LHCN-M2 (cell line): ENCODE results near the gene G6PC3. TPM values are rescaled to one million over a fixed set of nuclear protein-coding genes. Genes with fewer than 3 reads are reported as not detected.

Experiments used
- DNase-seq: peaks from one replicate; pipeline ENCODE4 v3.0.0-alpha.2; 2012; ENCODE audit warnings: low read depth
- total RNA-seq: library from RNA; depleted of rRNA; stranded (reverse); fragments of >200 nt; gene quantifications from 2 replicates; pipeline ENCODE4 v1.2.3, GENCODE V29; 2014; rRNA removed

G6PC3 gene
- total RNA-seq, 1 experiment from 2014 or later = 67.2 TPM

GRCh38 chr17:44121997-44122815, 51.7 kb downstream of the G6PC3 start:
- DNase-seq = no peak

- DNase-seq = no peak
Measured at GRCh38 chr17:44122816-44123355, 52.4 kb downstream of the G6PC3 start.

- DNase-seq = peak; percentile 91
Measured at GRCh38 chr17:44123356-44124117, 53.0 kb downstream of the G6PC3 start, which contains the start of gene HDAC5. TSS of gene HDAC5 (minus strand) at chr17:44123641. CDS start at chr17:44117515, 6,126 bp downstream.

- no peak for DNase-seq
Measured at GRCh38 chr17:44124118-44124438, 53.5 kb downstream of the G6PC3 start.

Other genes with a start within 250 kb of the G6PC3 start
- gene MPP3, start 237.6 kb upstream of the G6PC3 start, total RNA-seq = 4.1 and 6.7 TPM in 2 replicates
- gene CD300LG, start 223.6 kb upstream of the G6PC3 start, total RNA-seq = not detected in 2 replicates
- 3.4 and 11.3 TPM in 2 replicates for gene MPP2, start 163.2 kb upstream of the G6PC3 start, total RNA-seq
- not detected in 2 replicates for gene PPY, start 128.3 kb upstream of the G6PC3 start, total RNA-seq
- not detected in 2 replicates for gene PYY, start 116.8 kb upstream of the G6PC3 start, total RNA-seq
- 1.5 and 1.6 TPM in 2 replicates for gene NAGS, start 66.1 kb upstream of the G6PC3 start, total RNA-seq
- 38.1 and 44.7 TPM in 2 replicates for gene TMEM101, start 55.8 kb upstream of the G6PC3 start, total RNA-seq
- gene LSM12, start 4.1 kb upstream of the G6PC3 start, total RNA-seq = 47.0 and 51.9 TPM in 2 replicates
- gene HDAC5, start 52.9 kb downstream of the G6PC3 start, total RNA-seq = 292 and 318 TPM in 2 replicates
- gene HROB, start 71.2 kb downstream of the G6PC3 start, total RNA-seq = 5.6 and 5.9 TPM in 2 replicates
- not detected in 2 replicates for gene ASB16, start 100.0 kb downstream of the G6PC3 start, total RNA-seq
- gene TMUB2, start 116.2 kb downstream of the G6PC3 start, total RNA-seq = 28.3 and 31.1 TPM in 2 replicates
- gene ATXN7L3, start 129.1 kb downstream of the G6PC3 start, total RNA-seq = 42.1 and 47.0 TPM in 2 replicates
- 66.5 and 76.0 TPM in 2 replicates for gene UBTF, start 148.9 kb downstream of the G6PC3 start, total RNA-seq
- not detected in 2 replicates for gene SLC4A1, start 197.4 kb downstream of the G6PC3 start, total RNA-seq
- 0.32 TPM in 1 of 2 replicates, not detected in the other for gene RUNDC3A, start 237.9 kb downstream of the G6PC3 start, total RNA-seq